GM23248 (cell line): Measurements from ENCODE around the gene ARL9.

Experiments used
- EZH2 ChIP-seq: fragments of 200-600 bp; sonication (generic); IDR thresholded peaks from 2 replicates; pipeline ENCODE4 v1.6.1; 2018; ENCODE audit warnings: antibody characterized with exemption, mild to moderate bottlenecking; ENCODE audit not compliant: insufficient read depth, poor library complexity, severe bottlenecking
- EZH2phosphoT487 ChIP-seq: fragments of 200-600 bp; sonication (generic); IDR thresholded peaks from 2 replicates; pipeline ENCODE4 v1.6.1; 2018; ENCODE audit warnings: antibody characterized with exemption, moderate library complexity, mild to moderate bottlenecking, low read depth; ENCODE audit not compliant: insufficient read depth

DNA sequence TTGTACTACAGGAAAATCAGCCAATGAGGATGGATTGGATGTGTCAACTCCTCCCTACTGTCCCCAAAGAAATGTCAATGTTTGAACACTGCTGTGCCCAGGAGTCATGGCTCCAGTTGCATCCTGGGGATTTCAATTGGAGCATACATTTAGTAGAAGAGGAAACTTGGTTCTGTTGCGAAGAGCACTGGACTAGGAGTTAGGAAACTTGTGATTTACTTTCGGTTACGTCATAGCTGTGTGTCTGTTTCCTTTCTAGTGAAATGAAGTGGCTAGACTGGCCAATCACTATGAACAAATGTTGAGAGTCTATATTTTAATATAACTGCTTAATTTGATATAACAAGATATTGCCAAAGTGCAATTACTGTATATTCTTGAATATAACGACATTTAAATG, 35.2 kb downstream of the ARL9 start:
- TF ChIP-seq EZH2phosphoT487 (no peak), EZH2 (no peak)
